Omental fat pad (tissue), 4 donors: ENCODE results near the gene PACSIN2. TPM values are rescaled to one million over a fixed set of nuclear protein-coding genes. Genes with fewer than 3 reads are reported as not detected.

Source experiments
- ATAC-seq: fragments of 150-250 bp; one replicate; pipeline ENCODE4 v1.9.1; 2016; ENCODE audit warnings: mild to moderate bottlenecking, moderate library complexity; ENCODE audit not compliant: low FRiP score
- DNase-seq: peaks from one replicate; pipeline ENCODE4 v3.0.0-alpha.2; 2019; ENCODE audit warnings: low spot score
- total RNA-seq, 4 donors: library from RNA; depleted of rRNA; stranded (reverse); fragments of >200 nt; gene quantifications; one replicate each; pipeline ENCODE4 v1.1.0, GENCODE V29; 2016
- TF ChIP-seq, protein P1 (sequence below), 3 donors: fragments of 450-650 bp; IDR thresholded peaks; one replicate each; pipeline ENCODE4 v1.5.1; 2016 to 2017; ENCODE audit warnings: antibody characterized with exemption in 3 of 3, mild to moderate bottlenecking in 3 of 3, moderate library complexity in 2 of 3

PACSIN2 gene
- total RNA-seq, 4 donors from 2014 or later = 39.0 to 111 (median 51.3) TPM

DNA sequence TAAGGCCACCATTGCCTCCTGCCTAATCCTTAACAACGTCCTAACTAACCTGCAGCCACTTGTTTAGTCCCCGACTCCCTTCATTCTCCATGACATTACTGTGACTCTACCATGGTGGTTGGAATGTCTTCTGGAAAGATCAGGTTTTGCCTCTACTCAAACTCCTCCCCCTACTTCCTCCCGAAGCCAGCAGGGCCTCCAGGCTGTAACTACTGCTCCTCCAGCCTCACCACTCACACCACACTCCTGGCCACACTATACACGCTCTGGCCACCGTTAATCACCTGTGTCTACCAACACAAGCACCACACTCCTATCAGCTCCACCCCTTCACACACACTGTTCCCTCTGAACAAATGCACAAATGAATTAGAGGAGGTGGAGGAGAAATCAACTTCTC is 69.2 kb downstream of the PACSIN2 start:
- DNase-seq (no peak), ATAC-seq (no peak)
- TF ChIP-seq, protein P1, sequence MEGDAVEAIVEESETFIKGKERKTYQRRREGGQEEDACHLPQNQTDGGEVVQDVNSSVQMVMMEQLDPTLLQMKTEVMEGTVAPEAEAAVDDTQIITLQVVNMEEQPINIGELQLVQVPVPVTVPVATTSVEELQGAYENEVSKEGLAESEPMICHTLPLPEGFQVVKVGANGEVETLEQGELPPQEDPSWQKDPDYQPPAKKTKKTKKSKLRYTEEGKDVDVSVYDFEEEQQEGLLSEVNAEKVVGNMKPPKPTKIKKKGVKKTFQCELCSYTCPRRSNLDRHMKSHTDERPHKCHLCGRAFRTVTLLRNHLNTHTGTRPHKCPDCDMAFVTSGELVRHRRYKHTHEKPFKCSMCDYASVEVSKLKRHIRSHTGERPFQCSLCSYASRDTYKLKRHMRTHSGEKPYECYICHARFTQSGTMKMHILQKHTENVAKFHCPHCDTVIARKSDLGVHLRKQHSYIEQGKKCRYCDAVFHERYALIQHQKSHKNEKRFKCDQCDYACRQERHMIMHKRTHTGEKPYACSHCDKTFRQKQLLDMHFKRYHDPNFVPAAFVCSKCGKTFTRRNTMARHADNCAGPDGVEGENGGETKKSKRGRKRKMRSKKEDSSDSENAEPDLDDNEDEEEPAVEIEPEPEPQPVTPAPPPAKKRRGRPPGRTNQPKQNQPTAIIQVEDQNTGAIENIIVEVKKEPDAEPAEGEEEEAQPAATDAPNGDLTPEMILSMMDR (IDR thresholded peaks at IDR 0.05) = no peak

DNA sequence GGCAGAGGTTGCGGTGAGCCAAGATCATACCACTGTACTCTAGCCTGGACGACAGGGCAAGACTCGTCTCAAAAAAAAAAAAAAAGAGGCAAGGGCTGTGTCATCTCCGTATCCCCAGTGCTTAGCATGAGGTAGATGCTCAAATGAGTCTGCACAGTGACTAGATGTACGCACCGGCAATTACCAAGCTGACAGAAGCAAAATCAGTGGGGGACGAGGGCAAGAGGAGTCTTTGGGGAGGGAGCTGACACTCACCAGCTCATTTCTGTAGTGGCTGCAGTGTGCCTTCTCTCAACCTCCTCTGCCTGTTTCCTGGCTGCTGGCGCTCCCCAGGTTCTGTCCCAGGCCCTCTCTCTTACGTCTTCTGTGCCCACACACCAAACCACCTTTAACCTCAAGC is 69.9 kb downstream of the PACSIN2 start:
- DNase-seq = no peak
- TF ChIP-seq, protein P1 (IDR thresholded peaks at IDR 0.05) = no peak
- ATAC-seq = no peak

DNA sequence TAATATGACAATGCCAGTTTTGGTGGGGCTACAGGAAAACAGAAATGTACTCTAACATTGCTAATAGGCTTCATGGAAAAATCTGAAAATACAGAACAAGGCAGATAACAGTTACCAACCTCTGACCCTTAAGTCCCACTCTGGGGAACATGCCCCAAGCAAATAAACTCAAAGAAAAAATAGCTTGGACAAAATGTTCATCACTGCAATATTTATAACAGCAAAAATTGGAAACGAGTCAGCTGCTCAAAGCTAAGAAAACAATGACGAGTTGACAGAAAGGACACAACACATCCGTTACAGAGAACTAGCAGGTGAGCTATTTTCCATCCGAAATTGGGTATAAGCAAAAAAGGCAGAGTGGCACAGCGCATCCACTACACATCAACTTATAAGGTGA is 70.5 kb downstream of the PACSIN2 start:
- DNase-seq (no peak), ATAC-seq (no peak)
- TF ChIP-seq, protein P1 (IDR thresholded peaks at IDR 0.05) = no peak

DNA sequence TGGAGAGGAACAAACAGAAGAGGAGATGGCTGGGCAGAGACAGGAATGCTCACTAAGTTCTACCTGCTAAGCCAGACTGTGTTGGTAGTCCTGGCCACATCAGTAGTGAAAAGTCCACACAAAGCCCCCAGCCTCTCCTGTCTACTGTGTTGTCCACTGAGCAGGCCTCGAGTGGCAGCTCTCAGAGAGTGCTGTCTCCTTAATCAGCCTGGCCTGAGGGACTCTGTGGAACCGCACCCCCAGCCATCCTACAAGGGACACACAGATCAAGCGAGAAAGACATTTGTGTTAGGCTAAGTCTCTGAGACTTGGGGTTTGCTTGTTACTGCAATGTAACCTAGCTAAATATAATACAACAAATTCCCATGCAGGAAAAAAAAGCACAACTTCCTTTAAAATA is 71.0 kb downstream of the PACSIN2 start:
- ATAC-seq = no peak
- TF ChIP-seq, protein P1 (IDR thresholded peaks at IDR 0.05) = no peak
- DNase-seq = no peak

DNA sequence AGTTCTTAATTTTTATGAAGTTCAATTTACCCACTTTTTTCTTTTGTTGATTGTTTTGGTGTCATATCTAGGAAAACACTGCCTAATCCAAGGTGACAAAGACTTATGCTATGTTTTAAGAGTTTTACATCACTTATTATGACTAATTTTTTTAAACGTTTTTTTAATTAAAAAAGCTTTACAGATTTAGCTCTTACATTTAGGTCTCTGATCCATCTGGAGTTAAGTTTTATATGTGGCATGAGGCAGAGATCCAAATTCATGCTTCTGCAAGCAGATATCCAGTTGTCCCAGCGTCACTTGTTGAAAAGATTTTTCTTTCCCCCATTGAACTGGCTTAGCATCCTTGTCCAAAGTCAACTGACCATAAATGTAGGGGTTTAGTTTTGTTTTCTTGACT is 72.6 kb downstream of the PACSIN2 start:
- no peak for DNase-seq
- TF ChIP-seq, protein P1 (IDR thresholded peaks at IDR 0.05) = no peak
- no peak for ATAC-seq

DNA sequence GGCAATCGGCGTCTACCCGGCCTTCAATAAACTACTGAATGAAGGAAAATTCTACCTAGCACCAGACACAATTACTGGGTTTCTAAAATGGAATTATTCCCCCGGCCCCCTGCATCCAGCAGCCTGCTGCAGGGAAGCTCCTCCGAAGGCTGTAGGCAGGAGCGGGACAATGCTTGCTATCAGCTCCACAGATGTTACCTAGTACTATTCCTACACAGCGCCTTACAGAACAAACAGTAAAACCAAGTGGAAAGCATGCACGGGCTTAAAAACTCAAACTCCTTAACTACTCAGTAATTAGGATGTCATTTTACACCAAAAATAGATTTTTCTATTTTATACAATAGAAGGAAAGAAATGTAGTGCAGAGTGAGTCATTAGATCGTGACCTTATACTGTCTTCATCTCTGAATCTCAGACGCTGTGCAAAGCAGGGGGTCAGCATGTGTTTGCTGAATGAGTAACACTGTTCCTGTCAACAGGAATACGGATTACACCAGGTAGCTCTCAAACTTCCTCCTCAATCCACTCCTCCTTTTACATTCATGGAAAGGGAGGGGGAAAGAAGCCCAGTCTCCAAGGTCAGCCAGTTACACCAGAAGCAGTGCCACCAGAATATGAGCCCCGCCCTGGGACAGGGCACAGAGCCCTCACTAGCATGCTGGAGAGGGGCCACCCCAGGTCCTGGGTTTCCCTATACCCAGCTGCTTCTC is 74.9 kb downstream of the PACSIN2 start:
- ATAC-seq = peak; percentile 84
- TF ChIP-seq, protein P1 (IDR thresholded peaks at IDR 0.05) = no peak
- DNase-seq = no peak

DNA sequence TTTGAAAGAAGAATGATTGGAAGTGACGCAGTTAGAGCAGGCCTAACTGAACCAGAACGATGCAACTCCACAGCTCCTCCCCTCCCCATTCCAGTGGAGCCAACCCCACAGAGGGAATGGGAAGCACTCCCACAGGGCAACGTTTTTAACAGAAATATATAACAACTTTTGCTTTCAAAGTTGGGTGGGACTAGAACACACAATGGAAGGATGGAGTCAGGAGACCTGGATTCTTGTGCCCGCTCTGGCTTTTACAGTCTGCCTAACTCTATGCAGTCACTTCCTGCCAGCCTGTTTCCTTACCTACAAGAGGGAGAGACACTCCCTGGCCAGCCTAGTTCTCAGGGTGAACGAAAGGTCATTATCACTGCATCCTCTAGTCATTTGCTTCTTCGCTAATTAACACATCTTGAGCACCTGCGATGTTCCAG is 75.5 kb downstream of the PACSIN2 start:
- DNase-seq (no peak), ATAC-seq (peak; percentile 2)
- TF ChIP-seq, protein P1 (IDR thresholded peaks at IDR 0.05) = no peak
